ENCODE results near the gene PITRM1.

Gene PITRM1

DNA sequence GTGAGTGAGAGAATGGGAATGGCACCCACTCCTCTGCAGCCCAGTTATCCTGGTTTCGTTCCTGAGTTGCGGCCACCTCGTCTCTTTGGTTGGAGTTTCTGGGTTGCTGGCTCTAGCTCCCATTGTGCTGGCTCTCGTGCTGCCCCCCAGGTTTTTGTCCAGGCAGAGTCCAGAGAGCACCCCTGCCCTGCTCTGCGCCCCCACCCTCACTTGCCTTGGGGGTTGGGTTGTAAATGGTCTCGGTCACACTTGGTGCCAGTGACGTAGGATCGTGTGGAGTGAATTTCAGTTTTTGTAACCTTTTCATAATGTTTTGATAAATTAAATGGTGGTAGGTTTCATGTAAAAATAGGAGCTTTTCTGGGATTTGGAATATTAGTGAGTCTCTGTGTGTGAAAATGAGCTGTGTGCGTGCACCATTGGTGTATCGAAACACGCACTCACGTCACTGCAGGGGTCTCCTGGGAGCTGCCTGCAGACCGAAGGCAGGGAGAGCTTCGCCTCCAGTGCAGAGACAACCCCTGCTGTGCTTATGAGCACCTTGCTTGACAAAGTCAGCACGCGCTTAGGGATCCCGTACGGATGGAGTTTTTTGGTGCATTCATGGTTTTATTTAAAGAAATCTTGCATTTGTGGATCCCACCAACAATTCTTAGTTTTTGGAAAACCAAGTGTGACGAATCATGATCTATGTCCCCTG lies 72.3 kb downstream of the PITRM1 start:
- DNase-seq (ENCODE audit: low read depth) = no peak

DNA sequence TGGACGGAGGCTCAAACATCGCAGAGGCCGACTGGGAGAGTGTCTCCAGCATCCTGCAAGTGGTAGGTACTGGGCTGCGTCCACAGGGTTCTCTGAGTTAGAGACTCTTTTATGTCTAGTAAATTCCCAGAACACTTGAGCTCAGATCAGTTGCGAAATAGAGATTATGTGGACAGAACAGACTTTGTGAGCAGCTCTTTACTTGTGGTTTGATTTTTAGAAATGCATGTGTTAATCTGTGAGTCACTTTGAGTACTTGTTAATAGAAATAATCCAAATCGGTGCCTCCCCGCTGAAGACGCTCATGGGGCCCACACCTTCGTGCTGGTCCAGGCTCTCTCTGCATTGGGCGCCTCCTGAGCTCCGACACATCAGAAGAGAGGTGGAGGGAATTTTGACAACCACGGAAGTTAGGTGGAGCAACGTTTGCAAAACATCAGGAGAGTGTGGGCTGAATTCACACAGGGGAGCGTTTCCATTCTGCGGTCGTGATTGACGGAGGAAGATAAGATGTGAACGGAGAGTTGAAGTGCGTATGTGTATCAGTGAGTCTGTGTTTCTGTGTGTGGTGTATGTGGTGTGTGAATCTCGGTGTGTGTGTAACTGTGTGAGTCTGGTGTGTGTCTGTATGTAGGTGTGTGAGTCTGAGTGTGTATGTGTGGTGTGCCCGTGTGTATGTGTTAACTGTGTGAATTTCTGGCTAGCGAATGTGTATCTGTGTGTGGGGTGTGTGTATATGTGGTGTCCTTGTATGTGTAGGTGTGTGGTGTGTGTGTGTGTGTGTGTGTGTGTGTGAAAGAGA lies 73.1 kb downstream of the PITRM1 start:
- TF ChIP-seq, protein P1, sequence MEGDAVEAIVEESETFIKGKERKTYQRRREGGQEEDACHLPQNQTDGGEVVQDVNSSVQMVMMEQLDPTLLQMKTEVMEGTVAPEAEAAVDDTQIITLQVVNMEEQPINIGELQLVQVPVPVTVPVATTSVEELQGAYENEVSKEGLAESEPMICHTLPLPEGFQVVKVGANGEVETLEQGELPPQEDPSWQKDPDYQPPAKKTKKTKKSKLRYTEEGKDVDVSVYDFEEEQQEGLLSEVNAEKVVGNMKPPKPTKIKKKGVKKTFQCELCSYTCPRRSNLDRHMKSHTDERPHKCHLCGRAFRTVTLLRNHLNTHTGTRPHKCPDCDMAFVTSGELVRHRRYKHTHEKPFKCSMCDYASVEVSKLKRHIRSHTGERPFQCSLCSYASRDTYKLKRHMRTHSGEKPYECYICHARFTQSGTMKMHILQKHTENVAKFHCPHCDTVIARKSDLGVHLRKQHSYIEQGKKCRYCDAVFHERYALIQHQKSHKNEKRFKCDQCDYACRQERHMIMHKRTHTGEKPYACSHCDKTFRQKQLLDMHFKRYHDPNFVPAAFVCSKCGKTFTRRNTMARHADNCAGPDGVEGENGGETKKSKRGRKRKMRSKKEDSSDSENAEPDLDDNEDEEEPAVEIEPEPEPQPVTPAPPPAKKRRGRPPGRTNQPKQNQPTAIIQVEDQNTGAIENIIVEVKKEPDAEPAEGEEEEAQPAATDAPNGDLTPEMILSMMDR (IDR thresholded peaks at IDR 0.05; ENCODE audit: low read depth, low read length, missing control alignments) = no peak
- in situ Hi-C loops (cut with HindIII; ENCODE audit: low sequenced_read_pairs) = no loop called here
- no peak overlapping the region for H3K4me3 ChIP-seq (ENCODE audit: low read depth, low read length)
- peak; percentile 45 for DNase-seq (ENCODE audit: low read depth)

More for the DNA sequence above, 72.3 kb downstream of the PITRM1 start:
- H3K4me3 ChIP-seq (ENCODE audit: low read depth, low read length) = no peak overlapping the region
- TF ChIP-seq, protein P1 (IDR thresholded peaks at IDR 0.05; ENCODE audit: low read depth, low read length, missing control alignments) = no peak
- in situ Hi-C loops (cut with HindIII; ENCODE audit: low sequenced_read_pairs) = no loop called here

DNA sequence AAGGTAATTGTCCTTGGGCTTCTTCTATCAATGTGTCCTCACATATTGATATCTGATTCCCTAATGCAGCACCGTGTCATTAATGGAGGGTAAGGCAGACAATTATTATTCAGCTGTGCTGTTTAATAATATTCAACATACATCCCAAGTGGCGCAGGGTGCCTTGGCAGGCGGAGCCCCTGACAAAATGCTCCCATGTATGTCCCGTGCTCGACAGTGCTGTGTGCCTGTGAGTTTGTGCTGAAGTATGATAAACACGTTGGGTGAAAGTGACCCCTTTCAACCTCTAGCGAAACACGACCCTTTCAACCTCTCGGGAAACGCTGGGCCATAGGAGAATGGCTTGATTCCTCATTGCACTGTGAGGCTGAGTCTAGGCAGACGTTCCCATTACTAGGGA lies 73.9 kb downstream of the PITRM1 start:
- no peak for DNase-seq (ENCODE audit: low read depth)
- no peak overlapping the region for H3K4me3 ChIP-seq (ENCODE audit: low read depth, low read length)
- in situ Hi-C loops (cut with HindIII; ENCODE audit: low sequenced_read_pairs) = no loop called here
- TF ChIP-seq, protein P1 (IDR thresholded peaks at IDR 0.05; ENCODE audit: low read depth, low read length, missing control alignments) = no peak

DNA sequence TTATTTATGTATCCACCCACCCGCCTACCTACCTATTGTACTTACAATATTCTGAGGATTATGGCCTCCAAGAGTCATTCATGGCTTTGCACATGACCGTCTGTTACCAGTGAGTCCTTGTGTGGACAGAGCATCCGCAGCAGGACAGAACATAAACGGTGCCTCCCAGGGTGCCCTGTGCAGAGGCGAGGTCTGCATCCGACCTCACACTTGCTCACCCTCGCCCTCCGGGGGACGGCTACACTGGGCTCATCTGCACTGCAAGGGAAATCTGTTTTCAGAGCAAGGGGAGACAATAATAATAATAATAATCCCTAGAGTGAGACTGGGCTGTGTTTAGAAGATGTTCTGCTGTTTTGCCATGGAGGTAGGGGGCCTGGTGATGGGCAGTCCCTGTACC lies 75.4 kb downstream of the PITRM1 start:
- in situ Hi-C loops (cut with HindIII; ENCODE audit: low sequenced_read_pairs) = no loop called here
- no peak overlapping the region for H3K4me3 ChIP-seq (ENCODE audit: low read depth, low read length)
- TF ChIP-seq, protein P1 (IDR thresholded peaks at IDR 0.05; ENCODE audit: low read depth, low read length, missing control alignments) = no peak
- no peak for DNase-seq (ENCODE audit: low read depth)

DNA sequence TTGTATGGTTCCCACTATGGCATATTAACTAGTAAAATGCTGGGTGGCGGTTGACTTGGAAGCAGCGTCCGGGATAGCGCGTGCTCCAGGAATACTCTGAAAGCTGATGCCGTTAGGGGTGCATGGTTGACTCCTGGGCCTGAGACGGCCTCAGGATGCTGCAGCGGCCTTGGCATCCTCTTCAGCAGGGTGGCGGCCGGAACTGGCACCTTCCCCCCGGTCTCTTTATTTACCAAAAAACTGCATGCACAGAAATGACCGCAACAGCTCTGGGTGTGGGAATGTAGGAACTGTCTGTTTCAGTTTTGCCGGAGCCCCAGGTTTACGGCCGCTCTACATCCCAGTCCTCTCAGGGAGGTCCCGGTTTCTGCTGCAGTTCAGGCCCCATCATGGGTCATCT lies 76.4 kb downstream of the PITRM1 start:
- in situ Hi-C loops (cut with HindIII; ENCODE audit: low sequenced_read_pairs) = no loop called here
- TF ChIP-seq, protein P1 (IDR thresholded peaks at IDR 0.05; ENCODE audit: low read depth, low read length, missing control alignments) = no peak
- H3K4me3 ChIP-seq (ENCODE audit: low read depth, low read length) = no peak overlapping the region
- DNase-seq (ENCODE audit: low read depth) = no peak

DNA sequence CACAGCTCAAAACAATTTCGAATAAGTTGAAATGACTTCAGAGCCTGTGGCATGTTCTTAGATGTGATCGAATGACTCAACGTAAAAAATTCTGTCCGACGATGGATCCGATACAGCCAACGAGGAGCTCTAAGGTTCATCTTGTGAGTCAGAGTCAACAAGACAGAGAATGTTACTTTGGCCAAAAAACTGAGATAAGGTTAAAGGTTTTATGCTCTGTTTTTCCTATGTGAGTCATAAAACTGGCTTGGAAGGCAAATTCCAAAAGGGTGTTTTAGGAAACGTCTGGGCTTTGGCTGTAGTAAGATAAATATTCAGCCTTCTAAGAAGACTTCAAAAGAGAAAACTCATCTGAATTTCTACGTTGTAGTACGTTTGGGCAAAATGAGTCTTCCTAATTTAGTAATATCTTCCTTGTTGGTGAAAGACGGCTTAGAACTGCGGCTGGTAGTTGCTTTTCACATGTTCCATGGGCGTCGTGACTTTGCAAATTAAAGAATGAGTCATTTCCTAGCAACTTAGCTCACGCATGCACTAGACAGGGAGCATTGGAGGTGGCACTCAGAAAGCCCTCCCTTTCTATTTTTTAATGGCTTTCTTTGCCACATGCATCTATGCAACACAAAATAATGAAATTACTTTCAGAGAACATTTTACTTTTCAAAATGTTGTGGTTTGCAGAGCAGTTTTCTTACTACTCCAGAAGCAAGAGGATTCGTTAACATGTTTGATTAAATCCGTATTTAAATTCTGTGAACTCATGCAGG lies 77.0 kb downstream of the PITRM1 start:
- in situ Hi-C loops (cut with HindIII; ENCODE audit: low sequenced_read_pairs) = no loop called here
- DNase-seq (ENCODE audit: low read depth) = peak; percentile 96
- no peak overlapping the region for H3K4me3 ChIP-seq (ENCODE audit: low read depth, low read length)
- TF ChIP-seq, protein P1 (IDR thresholded peaks at IDR 0.05; ENCODE audit: low read depth, low read length, missing control alignments) = no peak

All from astrocyte of the cerebellum (primary cell).